Iris pigment epithelial cell (primary cell): ENCODE measurements around the gene COL19A1.
A peak's percentile ranks its signal among the peaks of the same experiment; 100 is the strongest.
"Not testable (repeated sequence)": the region's sequence is repeated elsewhere in the genome, so short reads cannot be mapped to it uniquely, and the experiment has no call there.

Experiments
- DNase-seq: peaks from one replicate; pipeline ENCODE4 v3.0.0-alpha.2; 2011; ENCODE audit warnings: low read depth

Gene COL19A1

DNA sequence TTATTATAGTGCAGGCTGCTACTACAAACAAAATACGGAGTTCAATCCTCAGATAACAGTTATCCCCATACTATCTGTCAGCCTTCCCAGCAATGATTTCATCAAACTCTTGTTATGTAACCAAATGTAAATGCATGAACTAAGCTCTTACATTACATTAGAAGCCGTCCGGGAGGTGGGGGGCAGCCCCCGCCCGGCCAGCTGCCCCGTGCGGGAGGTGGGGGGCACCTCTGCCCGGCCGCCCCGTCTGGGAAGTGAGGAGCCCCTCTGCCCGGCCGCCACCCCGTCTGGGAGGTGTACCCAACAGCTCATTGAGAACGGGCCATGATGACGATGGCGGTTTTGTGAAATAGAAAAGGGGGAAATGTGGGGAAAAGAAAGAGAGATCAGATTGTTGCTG, 99.6 kb downstream of the COL19A1 start:
- DNase-seq: not testable (repeated sequence)

- no peak for DNase-seq
Observed at GRCh38 chr6:69973138-69973537, 106.8 kb downstream of the COL19A1 start.

DNA sequence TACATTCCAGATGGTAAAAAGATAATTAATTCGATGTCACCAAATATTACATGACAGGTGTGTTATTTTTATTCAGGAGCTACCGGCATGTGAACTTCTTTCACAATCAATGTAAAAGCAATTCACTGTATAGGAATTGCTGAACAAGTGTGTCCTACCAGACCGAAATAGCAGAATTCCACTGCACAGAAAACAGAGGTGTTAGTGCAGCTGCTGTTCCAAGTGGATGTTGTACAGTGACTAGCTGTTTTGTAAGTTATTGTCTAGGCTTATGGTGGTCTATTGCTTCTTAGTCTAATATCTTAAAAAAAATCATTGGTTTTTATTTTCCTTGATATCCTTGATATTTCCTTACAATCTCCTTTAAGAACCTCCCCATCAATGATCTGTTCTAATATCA, 107.4 kb downstream of the COL19A1 start:
- DNase-seq: no peak

DNA sequence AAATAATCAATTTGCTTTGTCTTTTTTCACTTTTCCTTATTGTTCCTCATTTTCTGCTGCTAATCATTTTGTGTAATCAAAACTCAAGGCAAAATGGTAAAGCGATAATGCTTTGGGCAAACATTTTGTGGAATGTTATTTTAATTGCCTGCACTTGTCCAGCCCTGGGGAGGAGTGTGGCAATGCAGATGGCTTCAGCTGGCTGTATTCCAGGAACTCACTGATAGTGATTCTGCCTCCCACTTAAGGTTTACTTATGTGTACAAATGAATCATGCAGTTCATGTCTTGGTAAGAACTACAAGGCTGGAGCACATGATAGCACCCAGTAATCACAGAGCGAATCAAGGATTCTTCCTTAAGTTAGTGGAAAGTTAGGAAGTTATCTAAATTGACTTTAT, 107.8 kb downstream of the COL19A1 start:
- DNase-seq: peak; percentile 61

DNA sequence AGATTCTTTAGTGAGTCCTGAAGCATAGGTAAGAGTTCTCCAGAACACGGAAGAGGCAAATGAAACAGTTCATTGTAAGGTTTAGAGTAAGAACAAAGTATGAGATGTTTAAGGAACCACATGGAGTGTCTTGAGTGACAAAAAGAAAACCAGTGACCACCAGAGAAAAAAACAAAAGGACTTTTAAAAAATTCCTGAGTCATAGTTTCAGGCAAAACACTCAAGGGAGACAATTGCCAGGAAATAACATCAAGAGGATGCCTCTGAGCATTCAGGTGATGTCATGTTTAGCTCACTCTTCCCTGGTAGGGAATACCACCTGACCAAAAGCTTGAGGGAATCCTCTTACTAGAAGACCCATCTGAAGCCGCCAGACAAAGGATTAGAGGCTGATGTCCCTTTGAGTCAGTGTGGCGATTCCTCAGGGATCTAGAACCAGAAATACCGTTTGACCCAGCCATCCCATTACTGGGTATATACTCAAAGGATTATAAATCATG, 110.3 kb downstream of the COL19A1 start:
- no peak for DNase-seq

DNA sequence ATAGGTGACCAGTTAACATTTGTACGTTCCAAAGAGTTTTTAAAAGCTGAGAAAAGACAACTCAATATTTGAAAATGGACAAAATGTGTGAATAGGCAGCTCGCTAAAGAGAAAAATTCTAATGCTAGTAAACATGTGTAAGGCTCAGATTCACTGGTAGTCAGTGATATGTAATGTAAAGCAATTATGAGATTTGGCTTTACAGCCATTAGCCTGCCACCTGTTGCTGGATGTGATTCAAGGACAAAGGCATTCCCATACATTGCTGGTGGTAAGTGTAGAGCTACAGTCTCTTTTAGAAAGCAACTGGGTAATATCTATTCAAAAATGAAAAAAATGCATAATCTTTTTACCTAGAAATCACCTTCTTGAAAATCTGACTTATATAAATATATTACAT, 114.3 kb downstream of the COL19A1 start:
- no peak for DNase-seq

DNA sequence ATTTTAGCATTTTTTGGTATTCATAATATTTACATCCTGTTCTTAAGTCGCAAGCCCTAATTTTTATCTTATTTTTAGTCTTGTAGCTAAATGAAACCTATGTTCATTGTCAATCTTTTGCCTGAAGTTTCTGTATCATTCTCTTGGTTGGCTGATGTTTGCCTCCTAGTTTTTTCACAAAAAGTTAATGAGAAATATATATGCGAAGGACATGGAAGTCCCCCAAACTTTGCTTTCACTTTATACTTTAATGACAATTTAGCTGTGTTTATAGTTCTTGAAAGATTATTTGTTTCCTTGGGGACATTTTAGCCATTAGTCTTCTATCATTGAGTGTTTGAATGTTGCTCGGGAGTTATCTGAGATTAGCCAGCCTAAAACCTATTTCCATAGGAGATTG, 118.2 kb downstream of the COL19A1 start:
- DNase-seq: no peak

DNA sequence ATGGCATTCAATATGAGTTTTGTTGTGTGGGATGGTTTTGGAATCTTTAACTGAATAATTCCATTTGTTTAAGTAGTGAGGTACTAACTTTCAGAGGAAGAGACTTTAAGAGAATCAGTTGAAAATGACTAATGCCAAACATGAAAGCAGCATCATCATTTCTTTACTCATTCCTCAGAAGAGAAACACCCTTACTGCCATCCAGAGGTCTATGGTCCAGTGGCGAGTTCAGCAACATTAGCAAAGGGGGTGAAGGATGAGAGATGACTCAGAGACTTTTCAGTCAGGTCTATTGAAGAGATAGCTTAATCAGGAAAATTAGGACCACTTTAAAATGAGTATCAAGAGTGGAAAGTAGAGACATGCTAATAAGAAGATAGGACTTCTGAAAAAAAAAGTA, 118.8 kb downstream of the COL19A1 start:
- DNase-seq: no peak

DNA sequence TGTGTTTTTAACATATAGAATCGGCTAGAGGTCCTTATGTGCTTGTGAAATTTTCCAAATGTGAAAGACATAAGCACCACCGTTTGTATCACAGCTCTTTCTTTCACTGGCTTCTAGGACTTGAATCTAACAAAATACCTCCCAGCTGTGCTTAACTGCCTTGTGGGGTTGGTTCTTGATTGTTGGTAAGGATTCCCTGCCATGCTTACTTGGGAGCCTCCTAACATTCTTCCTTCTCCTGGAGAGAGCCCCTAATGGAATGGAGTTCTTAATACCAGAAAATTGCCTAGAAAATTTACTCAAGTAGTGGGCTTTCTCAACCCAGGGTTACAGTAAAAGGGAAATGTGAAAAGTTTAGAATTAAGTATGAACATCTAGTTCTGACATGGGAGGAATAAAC, 121.2 kb downstream of the COL19A1 start:
- DNase-seq: no peak

- no peak for DNase-seq
Observed at GRCh38 chr6:69988458-69989126, 122.2 kb downstream of the COL19A1 start.

DNA sequence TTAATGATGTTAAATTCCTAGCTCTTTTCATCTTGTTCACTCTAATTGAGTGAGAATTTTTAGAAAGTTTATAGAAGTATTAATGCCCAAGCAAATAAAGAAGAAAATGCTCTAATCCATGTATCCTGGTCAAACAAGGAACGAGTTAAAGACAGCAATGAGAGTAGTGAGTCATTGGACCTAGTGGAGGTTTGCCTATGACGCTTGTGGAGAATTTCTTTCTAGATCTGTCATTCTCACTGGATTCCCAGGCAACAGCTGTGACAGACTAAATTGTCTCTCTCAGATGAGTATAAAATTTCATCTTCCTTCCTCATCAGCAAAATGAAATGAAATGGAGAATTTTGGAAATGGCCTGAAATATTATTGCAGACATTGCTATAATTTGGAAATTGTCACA, 127.9 kb downstream of the COL19A1 start:
- no peak for DNase-seq

DNA sequence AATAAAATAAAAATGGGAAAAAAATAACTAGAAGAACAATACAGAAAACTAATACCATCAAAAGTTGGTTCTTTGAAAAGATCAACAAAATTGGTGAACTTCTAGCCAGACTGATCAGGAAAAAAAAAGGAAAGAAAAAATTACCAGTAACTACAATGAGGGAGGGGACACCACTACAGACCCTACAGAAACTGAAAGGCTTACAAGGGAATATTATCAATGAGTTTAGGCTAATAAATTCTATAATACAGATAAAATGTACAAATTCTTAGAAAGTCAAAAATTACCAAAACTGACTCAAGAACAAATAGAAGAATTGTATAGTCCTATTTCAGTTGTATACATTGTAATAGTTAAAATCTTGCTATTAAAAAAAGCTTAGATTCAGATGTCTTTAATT, 141.8 kb downstream of the COL19A1 start:
- DNase-seq: no peak

GRCh38 chr6:70010339-70010738, 144.0 kb downstream of the COL19A1 start:
- DNase-seq: not testable (repeated sequence)

- not testable (repeated sequence) for DNase-seq
Observed at GRCh38 chr6:70023201-70023600, 156.8 kb downstream of the COL19A1 start.

GRCh38 chr6:70028246-70028645, 161.9 kb downstream of the COL19A1 start:
- DNase-seq: no peak

DNA sequence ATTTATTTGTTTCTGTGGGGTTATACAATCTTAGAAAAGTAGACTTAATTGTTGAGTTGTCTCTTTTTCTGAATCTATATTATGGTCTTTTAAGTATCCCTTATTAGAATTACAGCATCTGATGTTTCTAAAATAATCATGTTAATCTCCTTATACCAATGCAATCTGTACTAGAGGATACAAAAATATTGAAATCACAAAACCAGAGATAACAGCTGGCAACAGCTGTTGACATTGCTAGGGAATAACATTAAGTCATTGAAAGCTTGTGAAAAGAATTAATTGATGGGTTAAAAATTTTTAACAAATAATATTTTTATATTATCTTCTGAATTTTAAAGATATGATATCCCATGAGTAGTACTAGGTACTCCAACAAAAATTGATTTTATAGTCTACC, 162.6 kb downstream of the COL19A1 start:
- DNase-seq: no peak

GRCh38 chr6:70033781-70034180, 167.4 kb downstream of the COL19A1 start:
- no peak for DNase-seq

DNA sequence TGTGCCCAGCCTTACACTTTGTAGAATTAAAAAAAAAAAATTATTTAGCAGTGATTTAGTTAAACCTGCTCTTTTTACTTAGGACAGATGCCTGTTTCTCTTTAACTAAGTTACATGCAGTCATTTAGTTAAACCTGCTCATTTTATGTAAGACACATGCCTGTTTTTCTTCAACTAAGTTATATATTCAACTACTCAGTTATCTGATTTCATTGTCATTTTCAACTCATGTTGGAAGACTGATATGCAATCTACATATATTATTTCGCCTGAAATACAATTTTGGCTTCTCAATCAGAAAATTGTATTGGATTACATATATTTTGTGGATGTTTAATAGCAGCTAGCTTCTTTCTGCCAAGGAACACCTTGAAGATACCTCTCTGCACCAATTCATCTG, 171.1 kb downstream of the COL19A1 start:
- DNase-seq: no peak

GRCh38 chr6:70040766-70041165, 174.4 kb downstream of the COL19A1 start:
- no peak for DNase-seq

GRCh38 chr6:70041411-70041810, 175.1 kb downstream of the COL19A1 start:
- no peak for DNase-seq

GRCh38 chr6:70045413-70045812, 179.1 kb downstream of the COL19A1 start:
- no peak for DNase-seq

GRCh38 chr6:70051197-70052124, 185.1 kb downstream of the COL19A1 start:
- DNase-seq: no peak

- no peak for DNase-seq
Observed at GRCh38 chr6:70059039-70059719, 192.8 kb downstream of the COL19A1 start.
